ENCODE results near the gene GTF2F1.
"Not testable (repeated sequence)": the region's sequence is repeated elsewhere in the genome, so short reads cannot be mapped to it uniquely, and the experiment has no call there.

Gene GTF2F1

DNA sequence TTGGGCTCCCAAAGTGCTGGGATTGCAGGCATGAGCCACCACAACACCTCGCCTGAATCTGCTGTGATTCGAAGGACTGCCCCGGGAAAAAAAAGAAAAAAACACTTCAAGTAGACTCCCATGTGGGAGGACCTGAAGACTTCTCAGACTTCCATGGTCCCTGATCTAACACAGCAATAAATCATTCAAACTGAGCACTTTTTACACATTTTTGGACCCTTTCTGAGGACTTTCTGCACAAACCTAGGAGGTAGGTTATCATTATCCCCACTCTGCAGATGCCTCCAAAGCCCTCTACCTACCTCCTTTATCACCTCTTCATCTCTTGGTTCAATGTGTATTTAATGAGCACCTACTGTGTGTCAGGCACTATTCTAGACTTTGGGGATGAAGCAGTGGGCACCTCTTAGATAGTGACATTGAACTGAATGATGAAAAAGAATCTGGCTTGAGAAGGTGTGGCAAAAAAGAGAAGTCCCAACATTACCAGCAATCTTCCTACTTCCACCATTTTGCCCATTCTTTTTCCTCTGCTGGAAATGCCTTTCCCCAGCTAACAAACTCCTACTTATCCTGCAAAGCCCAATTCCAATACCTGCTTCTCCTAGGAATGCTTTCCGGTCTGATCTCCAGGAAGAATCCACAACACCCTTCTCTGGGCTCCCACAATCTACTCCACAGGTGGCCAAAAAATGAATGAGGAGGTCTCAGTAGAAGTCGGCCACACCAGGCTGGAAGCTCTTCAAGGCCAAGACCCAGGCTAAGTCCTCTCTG is 33.2 kb downstream of the GTF2F1 start:
- H3K36me3 ChIP-seq: no peaks in the 10 kb centered on the region
- H3K4me1 ChIP-seq (ENCODE audit: control insufficient read depth in 1 of 2, insufficient read depth in 1 of 2, low read depth in 1 of 2, low read length in 1 of 2): peaks cover 12 to 13% of the 10 kb centered on the region in 2 experiments
- H3K27me3 ChIP-seq: no peaks in the 10 kb centered on the region
- H3K4me3 ChIP-seq (ENCODE audit: low read depth in 1 of 2, low read length in 1 of 2): no peak overlapping the region
- H3K27ac ChIP-seq: no peak overlapping the region
- TF ChIP-seq, protein P1, sequence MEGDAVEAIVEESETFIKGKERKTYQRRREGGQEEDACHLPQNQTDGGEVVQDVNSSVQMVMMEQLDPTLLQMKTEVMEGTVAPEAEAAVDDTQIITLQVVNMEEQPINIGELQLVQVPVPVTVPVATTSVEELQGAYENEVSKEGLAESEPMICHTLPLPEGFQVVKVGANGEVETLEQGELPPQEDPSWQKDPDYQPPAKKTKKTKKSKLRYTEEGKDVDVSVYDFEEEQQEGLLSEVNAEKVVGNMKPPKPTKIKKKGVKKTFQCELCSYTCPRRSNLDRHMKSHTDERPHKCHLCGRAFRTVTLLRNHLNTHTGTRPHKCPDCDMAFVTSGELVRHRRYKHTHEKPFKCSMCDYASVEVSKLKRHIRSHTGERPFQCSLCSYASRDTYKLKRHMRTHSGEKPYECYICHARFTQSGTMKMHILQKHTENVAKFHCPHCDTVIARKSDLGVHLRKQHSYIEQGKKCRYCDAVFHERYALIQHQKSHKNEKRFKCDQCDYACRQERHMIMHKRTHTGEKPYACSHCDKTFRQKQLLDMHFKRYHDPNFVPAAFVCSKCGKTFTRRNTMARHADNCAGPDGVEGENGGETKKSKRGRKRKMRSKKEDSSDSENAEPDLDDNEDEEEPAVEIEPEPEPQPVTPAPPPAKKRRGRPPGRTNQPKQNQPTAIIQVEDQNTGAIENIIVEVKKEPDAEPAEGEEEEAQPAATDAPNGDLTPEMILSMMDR (IDR thresholded peaks at IDR 0.05): no peak
- no peaks in the 10 kb centered on the region for H3K9me3 ChIP-seq

DNA sequence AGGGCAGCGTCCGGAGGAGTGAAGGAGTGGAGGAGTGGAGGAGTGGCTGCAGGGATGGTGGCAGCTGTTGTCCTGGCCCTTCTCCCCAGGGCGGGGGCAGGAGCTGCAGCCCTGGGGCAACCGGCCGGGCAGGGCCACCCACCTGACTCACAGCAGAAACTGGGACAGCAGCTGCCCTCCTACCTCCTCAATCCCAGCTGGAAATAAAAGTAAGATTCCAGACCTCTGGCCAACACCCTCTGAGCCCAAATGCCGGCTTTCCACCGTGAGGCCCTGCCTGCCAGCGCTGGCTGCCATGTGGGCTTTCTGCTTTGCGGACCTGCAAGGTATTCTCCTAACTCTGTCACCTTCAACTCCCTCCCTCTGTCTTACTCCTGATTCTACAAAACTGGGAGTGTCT is 35.0 kb downstream of the GTF2F1 start:
- Histone ChIP-seq H3K27ac (no peak overlapping the region), H3K36me3 (no peaks in the 10 kb centered on the region), H3K4me3 (ENCODE audit: low read depth in 1 of 2, low read length in 1 of 2) (no peak overlapping the region), H3K27me3 (no peaks in the 10 kb centered on the region), H3K4me1 (ENCODE audit: control insufficient read depth in 1 of 2, insufficient read depth in 1 of 2, low read depth in 1 of 2, low read length in 1 of 2) (peaks cover 11 to 13% of the 10 kb centered on the region in 2 experiments), H3K9me3 (no peaks in the 10 kb centered on the region)
- TF ChIP-seq, protein P1 (IDR thresholded peaks at IDR 0.05): no peak

DNA sequence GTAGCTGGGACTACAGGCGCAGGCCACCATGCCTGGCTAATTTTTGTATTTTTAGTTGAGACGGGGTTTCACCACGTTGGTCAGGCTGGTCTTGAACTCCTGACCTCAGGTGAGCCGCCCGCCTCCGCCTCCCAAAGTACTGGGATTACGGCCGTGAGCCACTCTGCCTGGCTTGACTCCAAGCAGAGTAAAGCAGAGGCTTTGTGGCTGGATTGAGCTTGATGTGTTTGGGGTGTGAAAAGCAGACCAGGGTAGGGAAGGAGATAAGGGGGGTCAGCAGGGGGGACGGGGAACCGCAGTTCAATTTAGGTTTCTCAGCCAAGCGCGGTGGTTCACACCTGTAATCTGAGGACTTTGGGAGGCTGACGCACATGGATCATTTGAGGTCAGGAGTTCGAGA is 35.8 kb downstream of the GTF2F1 start:
- peaks cover 7 to 8% of the 10 kb centered on the region in 2 experiments for H3K4me1 ChIP-seq (ENCODE audit: control insufficient read depth in 1 of 2, insufficient read depth in 1 of 2, low read depth in 1 of 2, low read length in 1 of 2)
- H3K4me3 ChIP-seq (ENCODE audit: low read depth in 1 of 2, low read length in 1 of 2): no peak overlapping the region
- H3K9me3 ChIP-seq: no peaks in the 10 kb centered on the region
- TF ChIP-seq, protein P1 (IDR thresholded peaks at IDR 0.05): no peak
- no peaks in the 10 kb centered on the region for H3K36me3 ChIP-seq
- H3K27me3 ChIP-seq: no peaks in the 10 kb centered on the region
- no peak overlapping the region for H3K27ac ChIP-seq

GRCh38 chr19:6355321-6356040 is 37.5 kb downstream of the GTF2F1 start:
- H3K9me3 ChIP-seq; H3K4me1 ChIP-seq (ENCODE audit: control insufficient read depth in 1 of 2, insufficient read depth in 1 of 2, low read depth in 1 of 2, low read length in 1 of 2); H3K27ac ChIP-seq; H3K27me3 ChIP-seq; H3K36me3 ChIP-seq; H3K4me3 ChIP-seq (ENCODE audit: low read depth in 1 of 2, low read length in 1 of 2): not testable (repeated sequence)

GRCh38 chr19:6354098-6354674 is 38.8 kb downstream of the GTF2F1 start:
- H3K27me3 ChIP-seq: no peaks in the 10 kb centered on the region
- H3K27ac ChIP-seq: no peak overlapping the region
- TF ChIP-seq, protein P1 (IDR thresholded peaks at IDR 0.05): no peak
- no peaks in the 10 kb centered on the region for H3K9me3 ChIP-seq
- H3K4me1 ChIP-seq (ENCODE audit: control insufficient read depth in 1 of 2, insufficient read depth in 1 of 2, low read depth in 1 of 2, low read length in 1 of 2): no peaks in the 10 kb centered on the region
- H3K4me3 ChIP-seq (ENCODE audit: low read depth in 1 of 2, low read length in 1 of 2): no peak overlapping the region
- no peaks in the 10 kb centered on the region for H3K36me3 ChIP-seq
